HK-2 (cell line): ENCODE measurements around the gene MACROD2.

Source experiments
- DNase-seq: peaks from one replicate; pipeline ENCODE4 v3.0.0-alpha.2; 2018; ENCODE audit not compliant: unreplicated experiment

MACROD2 gene

GRCh38 chr20:14335052-14335451 lies 339.7 kb downstream of the MACROD2 start:
- no peak for DNase-seq

GRCh38 chr20:14336686-14337085 lies 341.4 kb downstream of the MACROD2 start:
- peak; percentile 22 for DNase-seq

- peak; percentile 87 for DNase-seq
Measured at GRCh38 chr20:14337400-14338171, 342.3 kb downstream of the MACROD2 start, which contains the start of gene FLRT3. Gene FLRT3 (minus strand): TSS chr20:14337612. CDS start chr20:14327506, 10,106 bp downstream.

DNA sequence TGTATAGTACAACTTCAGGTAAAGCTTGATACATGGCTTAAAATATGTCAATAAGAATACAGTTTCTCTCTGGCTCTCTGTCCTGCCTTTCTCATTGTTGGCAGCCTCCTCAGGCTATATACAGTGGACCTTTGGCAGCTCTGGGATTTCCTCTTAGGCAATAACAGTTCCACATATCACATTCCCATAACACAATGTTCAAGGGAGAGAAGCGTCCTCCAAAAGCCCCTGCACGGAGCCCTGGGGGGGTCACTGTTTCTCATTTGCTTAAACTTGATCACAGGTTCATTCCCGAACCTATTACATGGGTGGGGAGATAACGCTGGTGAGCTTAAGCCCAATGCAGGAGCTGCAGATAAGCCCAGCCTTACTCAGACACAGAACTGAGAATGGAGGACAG lies 346.5 kb downstream of the MACROD2 start:
- no peak for DNase-seq

- no peak for DNase-seq
Measured at GRCh38 chr20:14342918-14343317, 347.6 kb downstream of the MACROD2 start.

DNA sequence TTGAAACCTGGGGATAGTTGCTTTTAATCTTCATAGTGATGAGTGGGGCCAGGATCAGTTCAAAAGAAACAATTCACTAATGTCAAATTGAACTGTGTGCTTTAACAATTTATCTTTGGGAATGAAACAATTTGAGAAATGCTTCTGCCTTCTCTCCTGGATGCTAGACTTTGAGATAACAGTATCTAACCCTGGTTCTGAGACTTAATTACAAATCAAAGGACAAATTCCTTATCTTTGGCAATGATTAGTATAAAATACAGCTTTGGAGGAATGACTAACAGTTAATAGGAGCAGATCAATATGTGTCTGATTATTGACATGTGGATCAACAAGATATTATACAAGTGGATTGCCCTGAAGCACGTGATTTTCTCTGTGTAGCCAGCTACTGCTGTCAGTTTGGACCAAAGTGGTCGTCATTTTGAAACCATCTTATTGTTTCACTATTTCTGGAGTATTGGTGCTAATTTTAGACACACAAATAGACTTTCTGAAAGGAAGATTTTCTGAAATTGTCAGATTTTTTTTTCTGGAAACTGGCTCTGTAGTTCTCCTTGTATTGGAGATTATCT lies 348.3 kb downstream of the MACROD2 start:
- no peak for DNase-seq

DNA sequence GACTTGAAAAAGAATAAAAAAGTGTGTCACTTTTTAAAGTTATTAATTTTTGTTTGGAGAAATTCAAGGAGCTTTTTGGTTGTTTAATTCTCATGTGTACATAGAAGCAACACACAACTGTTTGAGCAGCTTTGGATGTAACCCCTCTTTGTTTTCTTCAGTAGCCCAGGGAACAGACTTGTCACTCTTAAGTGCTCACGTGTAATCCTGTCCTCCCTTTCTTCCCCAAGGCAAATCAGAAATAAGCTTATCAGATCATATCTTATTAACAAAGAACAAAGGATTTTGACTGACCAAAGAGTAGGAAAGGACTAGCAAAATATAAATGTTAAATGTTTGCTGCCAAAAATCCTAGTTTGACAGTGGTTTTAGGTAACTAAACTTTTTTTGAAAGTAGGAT lies 349.4 kb downstream of the MACROD2 start:
- no peak for DNase-seq

- DNase-seq: no peak
Measured at GRCh38 chr20:14355791-14356190, 360.5 kb downstream of the MACROD2 start.

- DNase-seq: no peak
Measured at GRCh38 chr20:14360416-14360815, 365.1 kb downstream of the MACROD2 start.

GRCh38 chr20:14361509-14362345 lies 366.4 kb downstream of the MACROD2 start:
- DNase-seq: no peak

GRCh38 chr20:14374196-14374595 lies 378.9 kb downstream of the MACROD2 start:
- no peak for DNase-seq

DNA sequence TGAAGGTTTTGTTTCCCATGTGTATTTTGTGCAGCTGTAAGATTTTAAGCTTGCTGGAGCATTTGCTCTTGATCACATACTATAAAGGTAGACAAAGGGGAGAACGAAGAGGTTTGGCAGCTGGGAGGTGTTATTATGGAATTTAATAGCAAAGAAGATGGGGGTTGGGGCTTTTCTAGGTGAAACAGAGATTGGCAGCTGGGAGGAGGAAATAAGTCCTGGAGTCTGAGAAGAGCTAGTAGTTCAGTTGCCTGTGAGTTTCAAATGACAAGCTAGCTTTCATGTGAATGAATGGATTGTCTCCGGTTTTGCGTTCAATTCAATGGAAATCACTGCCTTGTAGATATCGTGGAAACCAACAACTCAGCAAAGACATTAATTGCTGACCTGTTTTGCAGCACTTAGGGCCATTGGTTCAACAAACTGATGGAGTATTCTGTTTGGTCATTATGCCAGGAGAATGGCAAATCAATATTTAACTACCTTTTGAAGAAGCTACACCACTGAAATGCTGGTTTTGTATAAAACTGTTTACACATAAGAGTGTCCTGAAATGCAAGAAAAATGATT lies 380.2 kb downstream of the MACROD2 start:
- no peak for DNase-seq

- DNase-seq: no peak
Measured at GRCh38 chr20:14378326-14378725, 383.0 kb downstream of the MACROD2 start.

DNA sequence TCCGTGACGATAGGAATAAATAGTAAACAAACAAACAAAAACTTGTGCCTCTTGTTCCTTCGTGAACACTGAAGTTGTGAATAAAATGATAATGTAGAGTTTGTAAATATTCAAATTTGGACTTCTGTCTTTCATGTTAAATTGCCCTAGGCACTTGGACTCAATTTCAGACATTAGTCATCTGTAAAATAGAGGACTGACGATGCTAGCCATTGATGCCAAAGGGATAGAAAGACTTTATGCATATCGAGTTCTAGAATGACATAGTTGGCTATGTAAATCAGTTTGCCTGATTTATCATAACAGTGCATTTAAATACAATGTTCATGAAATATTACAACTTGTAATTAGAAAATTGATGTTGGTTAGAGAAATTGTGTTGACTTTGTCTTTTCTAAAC lies 388.0 kb downstream of the MACROD2 start:
- no peak for DNase-seq

DNA sequence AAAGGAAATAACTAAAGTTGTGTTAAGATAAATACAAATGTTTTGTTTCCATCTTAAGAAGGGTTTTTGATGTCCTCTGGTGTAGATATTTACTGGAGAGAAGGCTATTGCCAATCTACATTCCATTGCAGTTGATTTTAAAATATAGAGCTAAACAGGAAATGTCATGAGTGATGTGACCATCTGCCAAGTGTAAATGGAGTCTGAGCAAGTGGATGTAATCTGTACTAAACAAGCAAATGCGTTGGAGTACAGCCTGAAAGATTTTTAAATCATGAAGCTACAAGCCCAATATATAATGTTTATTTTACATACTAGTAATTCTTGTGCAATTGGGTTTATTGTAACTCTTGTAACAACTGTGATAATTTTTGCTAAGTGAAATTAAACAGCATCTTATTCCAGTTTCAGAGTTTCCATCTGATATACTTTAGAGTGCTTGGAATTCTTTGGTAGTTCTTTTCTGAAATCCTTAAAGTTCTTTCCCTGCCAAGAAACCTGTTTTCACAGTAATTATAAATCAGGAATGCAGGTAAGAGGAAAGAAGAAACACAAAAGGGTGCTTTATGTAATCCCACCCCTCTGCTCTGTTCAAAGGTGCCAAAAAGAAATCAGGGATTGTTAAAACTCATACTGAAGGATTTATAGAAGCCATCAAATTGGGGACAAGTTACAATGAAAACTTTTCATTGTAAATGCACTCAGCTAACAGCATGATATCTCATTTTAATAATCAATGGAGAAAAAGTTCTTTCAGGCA lies 389.3 kb downstream of the MACROD2 start:
- no peak for DNase-seq

- no peak for DNase-seq
Measured at GRCh38 chr20:14385176-14385740, 389.9 kb downstream of the MACROD2 start.

DNA sequence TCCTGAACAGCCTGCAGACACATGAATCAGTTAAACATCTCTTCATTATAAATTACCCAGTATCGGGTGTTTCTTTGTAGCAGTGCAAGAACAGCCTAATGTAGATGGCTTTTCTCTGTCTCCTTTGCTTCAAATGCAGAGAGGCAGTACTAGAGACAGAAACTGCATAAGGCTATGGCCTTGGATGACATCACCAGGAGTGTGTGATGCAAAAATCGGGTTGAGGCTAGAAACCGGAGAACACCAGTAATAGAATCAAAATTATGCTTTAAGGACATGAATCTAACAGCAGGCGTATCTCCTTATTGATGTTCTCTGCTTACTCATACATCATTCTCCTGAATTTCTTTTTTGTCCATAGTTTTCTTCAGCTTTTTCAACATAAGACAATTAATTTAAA lies 391.4 kb downstream of the MACROD2 start:
- no peak for DNase-seq

- DNase-seq: no peak
Measured at GRCh38 chr20:14401479-14402138, 406.3 kb downstream of the MACROD2 start.

DNA sequence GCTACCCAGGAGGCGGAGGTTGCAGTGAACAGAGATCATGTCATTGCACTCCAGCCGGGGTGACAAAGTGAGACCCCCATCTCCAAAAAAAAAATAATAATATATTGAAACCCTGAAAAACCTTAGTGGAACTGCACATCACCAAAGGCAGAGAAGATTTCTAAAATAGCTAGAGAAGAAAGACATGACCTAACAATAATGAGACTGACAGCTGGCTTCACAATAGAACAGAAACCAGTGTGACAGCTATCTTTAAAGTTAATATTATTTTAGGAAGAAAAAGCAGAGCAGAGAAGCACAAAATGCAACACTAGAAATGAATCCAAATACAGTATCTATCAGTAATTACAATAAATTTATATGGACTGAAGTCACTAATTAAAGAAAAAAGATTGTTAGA lies 409.2 kb downstream of the MACROD2 start:
- DNase-seq: no peak

DNA sequence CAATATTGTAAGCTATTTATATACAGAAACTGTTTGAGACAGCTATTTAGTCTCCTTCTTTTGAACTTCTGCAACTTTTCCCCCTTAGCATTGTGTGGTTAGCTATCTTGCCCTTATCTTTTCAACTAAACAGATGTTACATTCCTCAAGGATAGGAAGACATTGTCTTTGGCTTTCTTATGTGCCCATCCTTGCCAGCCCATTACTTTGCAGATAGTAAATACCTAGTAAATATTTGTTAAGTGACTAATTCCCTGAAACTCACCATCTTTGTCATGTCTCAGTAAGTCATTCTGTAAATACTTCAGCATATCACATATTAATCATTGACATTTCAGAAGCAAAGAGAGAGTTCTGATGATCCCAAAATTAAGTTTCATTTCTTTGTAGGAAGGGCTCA lies 411.2 kb downstream of the MACROD2 start:
- no peak for DNase-seq

DNA sequence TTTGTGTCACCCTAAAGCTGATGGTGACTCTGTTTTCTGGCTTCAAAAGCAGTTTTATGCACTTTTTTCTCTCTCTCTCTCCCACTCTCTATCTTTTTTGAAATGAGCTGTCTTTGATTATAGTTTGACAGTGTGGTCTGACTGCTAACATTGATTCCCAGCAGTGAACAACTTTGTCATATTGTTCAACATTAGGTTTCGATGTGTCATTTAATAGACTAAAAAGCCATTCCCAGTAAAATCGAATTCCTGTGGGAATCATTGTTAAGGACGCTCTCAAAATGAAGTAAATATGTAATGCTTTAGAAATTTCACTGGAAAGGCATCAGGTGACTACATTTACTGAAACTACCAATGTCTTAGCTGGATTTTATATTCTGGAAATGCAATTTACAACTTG lies 412.0 kb downstream of the MACROD2 start:
- DNase-seq: no peak
